WTC11 (cell line): ENCODE data around the gene PRSS56. TPM values are rescaled to one million over a fixed set of nuclear protein-coding genes. Genes with fewer than 3 reads are reported as not detected.

ENCODE experiments used
- ATAC-seq: fragments of 200-7000 bp; cut with Tn5 transposase; 2 replicates; pipeline ENCODE4 v1.10.0; 2021; ENCODE audit warnings: mild to moderate bottlenecking, moderate library complexity
- CTCF ChIA-PET: fragments of 300-600 bp; sonication (Branson Sonifier 250); formaldehyde crosslinking; loops from one replicate; lab custom pipeline; 2021; ENCODE audit warnings: antibody characterized with exemption; lab: Charles Lee
- POLR2A ChIA-PET: fragments of 350-600 bp; sonication (Branson Sonifier 250); formaldehyde crosslinking; loops from one replicate; lab custom pipeline; 2021; ENCODE audit warnings: antibody characterized with exemption; lab: Charles Lee
- DNase-seq: peaks from one replicate; pipeline ENCODE4 v3.0.0; 2021; ENCODE audit warnings: low spot score
- H3K27ac Mint-ChIP-seq: 2 replicates; pipeline ENCODE4 v1.8.0; 2021; ENCODE audit warnings: mixed read lengths
- H3K27me3 Mint-ChIP-seq: 2 replicates; pipeline ENCODE4 v1.8.0; 2021; ENCODE audit warnings: low read depth, mild to moderate bottlenecking, moderate library complexity, mixed read lengths
- H3K36me3 Mint-ChIP-seq: 2 replicates; pipeline ENCODE4 v1.8.0; 2021; ENCODE audit warnings: mixed read lengths
- H3K4me1 Mint-ChIP-seq: 2 replicates; pipeline ENCODE4 v1.8.0; 2022; ENCODE audit warnings: mixed read lengths
- H3K4me3 Mint-ChIP-seq: 2 replicates; pipeline ENCODE4 v1.8.0; 2021; ENCODE audit warnings: mild to moderate bottlenecking, moderate library complexity, mixed read lengths
- H3K9me3 Mint-ChIP-seq: 2 replicates; pipeline ENCODE4 v1.8.0; 2021; ENCODE audit warnings: mixed read lengths
- AFF4 ChIP-seq: sonication (generic); formaldehyde crosslinking; IDR thresholded peaks from 2 replicates; pipeline ENCODE4 v1.8.1; 2023; ENCODE audit warnings: mild to moderate bottlenecking, missing genetic modification reagents, borderline replicate concordance
- ATF1 ChIP-seq: sonication (generic); formaldehyde crosslinking; IDR thresholded peaks from 2 replicates; pipeline ENCODE4 v1.8.1; 2023; ENCODE audit warnings: mild to moderate bottlenecking, moderate library complexity, missing genetic modification reagents
- E2F5 ChIP-seq: sonication (generic); formaldehyde crosslinking; IDR thresholded peaks from 2 replicates; pipeline ENCODE4 v1.8.1; 2022; ENCODE audit warnings: mild to moderate bottlenecking, moderate library complexity, missing genetic modification reagents
- ESRRA ChIP-seq: sonication (generic); formaldehyde crosslinking; IDR thresholded peaks from 2 replicates; pipeline ENCODE4 v1.8.1; 2022; ENCODE audit warnings: mild to moderate bottlenecking, missing genetic modification reagents, borderline replicate concordance
- FOXK1 ChIP-seq: sonication (generic); formaldehyde crosslinking; IDR thresholded peaks from 2 replicates; pipeline ENCODE4 v1.8.0; 2022; ENCODE audit warnings: mild to moderate bottlenecking, moderate library complexity, missing genetic modification reagents
- JUN ChIP-seq: sonication (generic); formaldehyde crosslinking; IDR thresholded peaks from 2 replicates; pipeline ENCODE4 v1.8.0; 2023; ENCODE audit warnings: mild to moderate bottlenecking, missing genetic modification reagents
- NFE2L1 ChIP-seq: sonication (generic); formaldehyde crosslinking; IDR thresholded peaks from 2 replicates; pipeline ENCODE4 v1.8.1; 2023; ENCODE audit warnings: missing genetic modification reagents
- NFYB ChIP-seq: sonication (generic); formaldehyde crosslinking; conservative IDR thresholded peaks from 2 replicates; pipeline ENCODE4 v1.8.0; 2022; ENCODE audit warnings: low read depth, missing genetic modification reagents
- NR1H2 ChIP-seq: sonication (generic); formaldehyde crosslinking; IDR thresholded peaks from 2 replicates; pipeline ENCODE4 v1.9.0; 2021; ENCODE audit warnings: mild to moderate bottlenecking, moderate library complexity, missing genetic modification reagents
- PREB ChIP-seq: sonication (generic); formaldehyde crosslinking; IDR thresholded peaks from 2 replicates; pipeline ENCODE4 v1.8.1; 2022; ENCODE audit warnings: mild to moderate bottlenecking, missing genetic modification reagents, moderate library complexity, borderline replicate concordance
- PRRX2 ChIP-seq: fragments of 250-450 bp; sonication (Bioruptor Pico); IDR thresholded peaks from 2 replicates; pipeline ENCODE4 v1.8.0; 2021; ENCODE audit warnings: mild to moderate bottlenecking
- RORB ChIP-seq: fragments of 250-450 bp; sonication (Bioruptor Pico); IDR thresholded peaks from 2 replicates; pipeline ENCODE4 v1.9.0; 2021; ENCODE audit warnings: mild to moderate bottlenecking
- SOX15 ChIP-seq: fragments of 250-450 bp; sonication (Bioruptor Pico); IDR thresholded peaks from 2 replicates; pipeline ENCODE4 v1.9.0; 2021; ENCODE audit warnings: mild to moderate bottlenecking
- SP1 ChIP-seq: sonication (generic); formaldehyde crosslinking; conservative IDR thresholded peaks from 2 replicates; pipeline ENCODE4 v1.8.1; 2022; ENCODE audit warnings: missing genetic modification reagents
- TP53 ChIP-seq: sonication (generic); formaldehyde crosslinking; IDR thresholded peaks from 2 replicates; pipeline ENCODE4 v1.8.1; 2023; ENCODE audit warnings: mild to moderate bottlenecking, missing genetic modification reagents
- ZBTB21 ChIP-seq: sonication (generic); formaldehyde crosslinking; IDR thresholded peaks from 2 replicates; pipeline ENCODE4 v1.8.1; 2023; ENCODE audit warnings: mild to moderate bottlenecking, missing genetic modification reagents, borderline replicate concordance
- ZNF121 ChIP-seq: sonication (generic); formaldehyde crosslinking; IDR thresholded peaks from 2 replicates; pipeline ENCODE4 v1.8.0; 2023; ENCODE audit warnings: missing genetic modification reagents
- ZNF396 ChIP-seq: fragments of 250-450 bp; sonication (Bioruptor Pico); IDR thresholded peaks from 2 replicates; pipeline ENCODE4 v1.8.0; 2021; ENCODE audit warnings: mild to moderate bottlenecking, moderate library complexity, borderline replicate concordance
- ZNF423 ChIP-seq: fragments of 250-450 bp; sonication (Bioruptor Pico); IDR thresholded peaks from 2 replicates; pipeline ENCODE4 v2.1.2; 2022; ENCODE audit warnings: mild to moderate bottlenecking, moderate library complexity
- total RNA-seq: library from RNA; stranded (reverse); gene quantifications from 3 replicates; pipeline ENCODE4 v1.2.3, GENCODE V29; 2021
- TF ChIP-seq, protein P1 (sequence below): sonication (generic); formaldehyde crosslinking; IDR thresholded peaks from 2 replicates; pipeline ENCODE4 v1.8.0; 2023; ENCODE audit warnings: missing genetic modification reagents
- TF ChIP-seq, protein P2 (sequence below): fragments of 250-450 bp; sonication (Bioruptor Pico); IDR thresholded peaks from 2 replicates; pipeline ENCODE4 v1.9.0; 2021; ENCODE audit warnings: mild to moderate bottlenecking, borderline replicate concordance
- TF ChIP-seq, protein P3 (sequence below): sonication (generic); formaldehyde crosslinking; IDR thresholded peaks from 2 replicates; pipeline ENCODE4 v1.8.1; 2023; ENCODE audit warnings: mild to moderate bottlenecking, missing genetic modification reagents, moderate library complexity

The PRSS56 gene
- total RNA-seq, 1 experiment from 2014 or later, result not detected

GRCh38 chr2:232485348-232485756, 34.8 kb upstream of the PRSS56 start:
- H3K27ac Mint-ChIP-seq, result no peak overlapping the region
- peaks cover 66% of the 10 kb centered on the region for H3K27me3 Mint-ChIP-seq
- H3K4me1 Mint-ChIP-seq, result peaks cover 20% of the 10 kb centered on the region
- H3K4me3 Mint-ChIP-seq, result peak overlapping the region; percentile 59
- ChIA-PET POLR2A (interaction anchor here (1.4 kb wide), 1 partner anchor 12 kb away, joined by 3 read pairs; no protein-coding TSS in a partner anchor), CTCF (interaction anchor here (0.8 to 1.6 kb wide), 3 partner anchors 21 to 38 kb away, joined by 3 to 10 read pairs (median 4); no protein-coding TSS in a partner anchor)
- ATAC-seq (peak; percentile 2), DNase-seq (no peak)
- no peaks in the 10 kb centered on the region for H3K9me3 Mint-ChIP-seq
- H3K36me3 Mint-ChIP-seq, result no peaks in the 10 kb centered on the region
- no peak for TF ChIP-seq RORB (CRISPR knock-in tag)
- TF ChIP-seq TP53 (CRISPR knock-in tag), result no peak
- TF ChIP-seq SOX15 (CRISPR knock-in tag), result no peak
- no peak for TF ChIP-seq ZNF121 (CRISPR knock-in tag)
- no peak for TF ChIP-seq NR1H2 (CRISPR knock-in tag)
- TF ChIP-seq ESRRA (CRISPR knock-in tag), result no peak
- TF ChIP-seq, protein P1, sequence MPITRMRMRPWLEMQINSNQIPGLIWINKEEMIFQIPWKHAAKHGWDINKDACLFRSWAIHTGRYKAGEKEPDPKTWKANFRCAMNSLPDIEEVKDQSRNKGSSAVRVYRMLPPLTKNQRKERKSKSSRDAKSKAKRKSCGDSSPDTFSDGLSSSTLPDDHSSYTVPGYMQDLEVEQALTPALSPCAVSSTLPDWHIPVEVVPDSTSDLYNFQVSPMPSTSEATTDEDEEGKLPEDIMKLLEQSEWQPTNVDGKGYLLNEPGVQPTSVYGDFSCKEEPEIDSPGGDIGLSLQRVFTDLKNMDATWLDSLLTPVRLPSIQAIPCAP (CRISPR knock-in tag), result no peak
- TF ChIP-seq JUN, result no peak
- TF ChIP-seq ATF1, result no peak
- TF ChIP-seq, protein P2, sequence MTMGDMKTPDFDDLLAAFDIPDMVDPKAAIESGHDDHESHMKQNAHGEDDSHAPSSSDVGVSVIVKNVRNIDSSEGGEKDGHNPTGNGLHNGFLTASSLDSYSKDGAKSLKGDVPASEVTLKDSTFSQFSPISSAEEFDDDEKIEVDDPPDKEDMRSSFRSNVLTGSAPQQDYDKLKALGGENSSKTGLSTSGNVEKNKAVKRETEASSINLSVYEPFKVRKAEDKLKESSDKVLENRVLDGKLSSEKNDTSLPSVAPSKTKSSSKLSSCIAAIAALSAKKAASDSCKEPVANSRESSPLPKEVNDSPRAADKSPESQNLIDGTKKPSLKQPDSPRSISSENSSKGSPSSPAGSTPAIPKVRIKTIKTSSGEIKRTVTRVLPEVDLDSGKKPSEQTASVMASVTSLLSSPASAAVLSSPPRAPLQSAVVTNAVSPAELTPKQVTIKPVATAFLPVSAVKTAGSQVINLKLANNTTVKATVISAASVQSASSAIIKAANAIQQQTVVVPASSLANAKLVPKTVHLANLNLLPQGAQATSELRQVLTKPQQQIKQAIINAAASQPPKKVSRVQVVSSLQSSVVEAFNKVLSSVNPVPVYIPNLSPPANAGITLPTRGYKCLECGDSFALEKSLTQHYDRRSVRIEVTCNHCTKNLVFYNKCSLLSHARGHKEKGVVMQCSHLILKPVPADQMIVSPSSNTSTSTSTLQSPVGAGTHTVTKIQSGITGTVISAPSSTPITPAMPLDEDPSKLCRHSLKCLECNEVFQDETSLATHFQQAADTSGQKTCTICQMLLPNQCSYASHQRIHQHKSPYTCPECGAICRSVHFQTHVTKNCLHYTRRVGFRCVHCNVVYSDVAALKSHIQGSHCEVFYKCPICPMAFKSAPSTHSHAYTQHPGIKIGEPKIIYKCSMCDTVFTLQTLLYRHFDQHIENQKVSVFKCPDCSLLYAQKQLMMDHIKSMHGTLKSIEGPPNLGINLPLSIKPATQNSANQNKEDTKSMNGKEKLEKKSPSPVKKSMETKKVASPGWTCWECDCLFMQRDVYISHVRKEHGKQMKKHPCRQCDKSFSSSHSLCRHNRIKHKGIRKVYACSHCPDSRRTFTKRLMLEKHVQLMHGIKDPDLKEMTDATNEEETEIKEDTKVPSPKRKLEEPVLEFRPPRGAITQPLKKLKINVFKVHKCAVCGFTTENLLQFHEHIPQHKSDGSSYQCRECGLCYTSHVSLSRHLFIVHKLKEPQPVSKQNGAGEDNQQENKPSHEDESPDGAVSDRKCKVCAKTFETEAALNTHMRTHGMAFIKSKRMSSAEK (CRISPR knock-in tag), result no peak

DNA sequence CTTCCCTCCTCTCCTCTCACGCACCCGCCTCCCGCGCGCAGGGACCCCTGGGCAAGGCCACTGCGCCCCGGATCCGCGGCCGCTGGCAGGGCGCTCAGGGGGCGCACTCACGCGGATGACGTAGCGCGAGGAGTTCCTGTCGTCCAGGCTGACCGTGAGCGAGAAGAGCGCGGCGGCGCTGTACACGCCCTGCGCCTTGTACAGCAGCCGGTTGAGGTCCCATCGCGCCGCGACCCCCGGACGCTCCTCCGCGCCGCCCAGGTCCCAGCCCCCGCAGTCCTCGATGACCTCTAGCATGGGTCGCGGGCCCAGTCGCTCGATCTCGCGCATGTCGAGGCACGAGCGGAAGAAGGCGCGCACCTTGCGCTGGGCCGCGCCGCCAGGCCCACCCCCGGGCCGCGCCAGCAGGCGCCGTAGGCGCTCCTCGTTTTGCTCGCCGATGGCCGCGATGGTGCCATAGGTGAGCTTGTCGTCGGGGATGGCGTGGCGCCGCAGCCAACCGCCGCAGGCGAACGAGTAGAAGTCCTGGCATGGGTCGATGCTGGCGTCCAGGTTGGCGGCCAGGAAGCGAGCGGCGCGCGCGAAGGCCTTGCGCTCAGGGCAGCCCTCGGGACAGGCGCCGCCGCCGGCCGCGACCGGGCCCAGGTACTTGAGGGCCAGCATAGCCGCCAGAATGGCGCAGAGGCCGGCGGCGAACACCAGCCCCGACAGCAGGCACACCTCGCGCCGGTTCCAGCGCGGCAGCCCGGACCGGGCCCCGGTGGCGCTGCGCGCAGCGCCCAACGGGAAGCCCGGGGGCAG, 34.2 kb upstream of the PRSS56 start:
- ChIA-PET CTCF (interaction anchor here (1.6 to 1.8 kb wide), 2 partner anchors 36 to 38 kb away, joined by 5 to 10 read pairs; no protein-coding TSS in a partner anchor), POLR2A (interaction anchor here (1.4 kb wide), 1 partner anchor 13 kb away, joined by 3 read pairs; no protein-coding TSS in a partner anchor)
- H3K36me3 Mint-ChIP-seq, result no peaks in the 10 kb centered on the region
- H3K27me3 Mint-ChIP-seq, result peaks cover 66% of the 10 kb centered on the region
- peak; percentile 10 for ATAC-seq
- H3K27ac Mint-ChIP-seq, result no peak overlapping the region
- H3K4me3 Mint-ChIP-seq, result peak overlapping the region; percentile 59
- H3K9me3 Mint-ChIP-seq, result no peaks in the 10 kb centered on the region
- H3K4me1 Mint-ChIP-seq, result peaks cover 20% of the 10 kb centered on the region
- DNase-seq, result peak; percentile 46
- peak; percentile 10; the same call in 1 of the 2 replicates for TF ChIP-seq ZBTB21 (CRISPR knock-in tag)
- TF ChIP-seq SOX15 (CRISPR knock-in tag), result no peak
- no peak for TF ChIP-seq E2F5 (CRISPR knock-in tag)
- TF ChIP-seq ESRRA (CRISPR knock-in tag), result peak; percentile 66; the same call in 1 of the 2 replicates
- no peak for TF ChIP-seq TP53 (CRISPR knock-in tag)
- no peak for TF ChIP-seq PRRX2 (CRISPR knock-in tag)
- TF ChIP-seq AFF4, result no peak
- no peak for TF ChIP-seq PREB (CRISPR knock-in tag)
- TF ChIP-seq NFYB (CRISPR knock-in tag), result no peak
- TF ChIP-seq ZNF423 (CRISPR knock-in tag), result no peak
- TF ChIP-seq NFE2L1 (CRISPR knock-in tag), result 0 out of 2 replicates have a peak, but pooled peaks have one; percentile 44
- TF ChIP-seq FOXK1 (CRISPR knock-in tag), result 0 out of 2 replicates have a peak, but pooled peaks have one; percentile 20
- TF ChIP-seq, protein P3, sequence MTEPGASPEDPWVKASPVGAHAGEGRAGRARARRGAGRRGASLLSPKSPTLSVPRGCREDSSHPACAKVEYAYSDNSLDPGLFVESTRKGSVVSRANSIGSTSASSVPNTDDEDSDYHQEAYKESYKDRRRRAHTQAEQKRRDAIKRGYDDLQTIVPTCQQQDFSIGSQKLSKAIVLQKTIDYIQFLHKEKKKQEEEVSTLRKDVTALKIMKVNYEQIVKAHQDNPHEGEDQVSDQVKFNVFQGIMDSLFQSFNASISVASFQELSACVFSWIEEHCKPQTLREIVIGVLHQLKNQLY (CRISPR knock-in tag), result no peak
- peak; percentile 33; the same call in 1 of the 2 replicates for TF ChIP-seq SP1 (CRISPR knock-in tag)
- TF ChIP-seq ZNF396 (CRISPR knock-in tag), result no peak
